Measurements from ENCODE around the gene HBS1L.

Gene HBS1L

GRCh38 chr6:135054569-135055498 lies at the start of gene HBS1L:
HBS1L (minus strand) TSS chr6:135054822; CDS start chr6:135054691, 131 bp downstream.
- DNase-seq: peak; percentile 98

DNA sequence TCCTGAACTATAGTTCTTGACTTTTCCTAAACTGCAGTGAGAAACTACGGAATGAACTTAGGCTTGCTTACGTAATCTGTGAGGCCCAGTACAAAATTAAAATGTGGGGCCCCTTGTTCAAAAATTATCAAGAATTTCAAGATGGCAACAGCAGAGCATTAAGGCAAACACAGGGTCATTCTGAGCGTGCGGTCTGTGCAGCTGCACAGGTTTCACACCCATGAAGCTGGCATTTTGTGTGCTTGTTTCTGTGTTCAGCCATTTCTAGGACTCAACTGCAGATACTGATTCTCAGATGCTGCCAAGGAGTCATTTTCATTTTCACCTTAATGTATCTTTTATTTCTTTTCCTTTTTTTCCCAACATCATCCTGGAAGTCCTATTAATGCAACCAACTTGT lies 49.6 kb upstream of the HBS1L start:
- no peak for DNase-seq

DNA sequence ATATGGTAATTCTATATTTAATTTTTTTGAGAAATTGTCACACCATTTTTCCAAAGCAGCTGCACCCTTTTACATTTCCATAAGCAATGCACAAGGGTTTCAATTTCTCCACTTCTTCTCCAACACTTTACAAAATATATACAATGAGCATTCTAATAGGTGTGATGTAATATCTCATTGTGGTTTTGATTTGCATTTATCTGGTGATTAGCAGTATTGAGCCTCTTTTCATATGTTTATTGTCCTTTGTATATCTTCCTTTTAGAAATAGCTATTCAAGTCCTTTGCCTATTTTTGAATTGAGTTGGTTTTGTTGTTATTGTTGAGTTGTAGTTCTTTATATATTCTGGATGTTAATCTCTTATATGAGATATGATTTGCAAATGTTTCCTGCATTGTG lies 47.6 kb upstream of the HBS1L start:
- no peak for DNase-seq

GRCh38 chr6:135097172-135097571 lies 42.5 kb upstream of the HBS1L start:
- no peak for DNase-seq

DNA sequence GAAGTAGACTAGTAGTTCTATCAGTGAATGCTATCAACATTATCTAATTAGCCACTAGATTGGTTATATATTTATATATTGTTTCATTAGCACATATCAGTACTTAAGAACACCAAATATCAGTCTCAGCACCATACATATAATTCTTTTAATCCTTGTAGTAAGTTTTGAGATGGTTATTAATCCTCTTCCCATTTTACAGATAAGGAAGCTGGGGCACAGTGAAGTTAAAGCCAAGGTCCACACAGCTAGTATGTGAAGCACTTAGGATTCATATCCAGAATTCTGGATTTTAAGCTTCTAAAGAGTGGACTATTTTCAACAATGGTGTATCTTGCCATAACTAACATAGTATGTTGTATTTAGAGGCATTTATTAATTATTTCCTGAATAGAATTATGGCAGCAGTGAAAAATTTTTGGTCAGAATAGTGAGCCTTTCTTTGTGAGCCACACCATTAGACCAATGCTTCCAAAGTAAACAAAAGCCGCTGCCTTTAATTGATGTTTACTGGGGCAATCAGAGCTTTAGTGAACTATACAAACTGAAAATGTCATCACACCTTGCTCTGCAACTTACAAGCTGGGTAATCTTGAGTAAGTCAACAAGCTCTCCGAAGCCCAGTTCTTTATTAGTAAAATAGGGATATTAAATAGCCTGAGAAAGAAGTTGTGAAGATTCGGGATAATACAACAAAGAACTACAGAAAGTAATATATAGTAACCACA lies 41.9 kb upstream of the HBS1L start:
- no peak for DNase-seq

DNA sequence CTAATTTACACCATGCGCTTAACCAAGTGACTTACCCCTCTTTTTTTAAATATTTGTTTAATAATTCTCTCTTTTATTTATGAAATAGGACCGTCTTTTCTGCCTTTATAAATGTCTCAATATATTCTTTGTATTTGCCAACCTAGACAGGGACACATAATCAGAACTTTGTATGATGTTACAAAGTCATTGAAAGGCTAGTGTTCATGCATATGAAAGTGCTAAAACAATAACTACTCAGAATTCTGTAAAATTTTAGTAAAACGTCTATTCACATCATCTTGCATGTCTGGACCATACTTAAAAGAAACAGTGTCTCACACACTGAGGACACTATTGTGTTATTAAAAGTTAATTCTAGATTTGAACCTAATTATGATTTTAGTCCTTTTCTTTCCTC lies 41.1 kb upstream of the HBS1L start:
- DNase-seq: no peak

- no peak for DNase-seq
Observed at GRCh38 chr6:135094403-135094821, 39.8 kb upstream of the HBS1L start.

DNA sequence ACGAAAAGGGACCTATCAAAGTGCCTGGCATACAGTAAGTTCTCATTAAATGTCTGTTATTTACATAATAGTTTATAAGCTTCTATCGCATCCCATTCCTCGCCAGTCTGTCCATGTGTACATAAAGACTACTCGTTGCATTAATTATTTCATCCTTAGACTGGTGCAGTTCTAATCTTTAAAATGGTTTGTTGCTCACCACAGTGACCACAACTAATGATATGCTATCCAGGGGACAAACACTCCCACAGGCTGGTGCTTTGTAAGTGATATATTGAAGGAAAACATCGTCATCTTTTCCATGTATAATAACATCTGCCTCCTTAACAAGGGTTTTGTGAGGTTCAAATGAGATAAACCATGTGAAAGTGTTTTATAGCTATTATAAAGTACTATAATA lies 39.0 kb upstream of the HBS1L start:
- no peak for DNase-seq

DNA sequence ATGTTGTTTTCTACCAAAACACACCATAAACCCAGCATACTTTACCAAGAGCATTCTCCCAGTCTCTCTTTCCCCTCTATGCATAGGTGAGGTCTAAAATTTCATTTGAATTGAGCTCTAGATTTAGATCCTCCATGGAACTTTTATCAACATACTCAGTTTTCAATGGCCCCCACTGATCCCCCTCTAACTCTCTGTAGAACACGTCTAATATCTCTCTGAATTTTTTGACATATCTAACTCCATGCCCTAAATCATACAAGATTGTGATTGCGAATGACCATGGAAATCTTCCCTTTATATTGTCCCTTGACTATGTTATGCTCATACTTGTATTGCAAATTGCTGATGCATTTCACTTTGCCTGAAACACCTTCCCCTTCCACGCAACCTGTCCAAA lies 38.1 kb upstream of the HBS1L start:
- DNase-seq: no peak

DNA sequence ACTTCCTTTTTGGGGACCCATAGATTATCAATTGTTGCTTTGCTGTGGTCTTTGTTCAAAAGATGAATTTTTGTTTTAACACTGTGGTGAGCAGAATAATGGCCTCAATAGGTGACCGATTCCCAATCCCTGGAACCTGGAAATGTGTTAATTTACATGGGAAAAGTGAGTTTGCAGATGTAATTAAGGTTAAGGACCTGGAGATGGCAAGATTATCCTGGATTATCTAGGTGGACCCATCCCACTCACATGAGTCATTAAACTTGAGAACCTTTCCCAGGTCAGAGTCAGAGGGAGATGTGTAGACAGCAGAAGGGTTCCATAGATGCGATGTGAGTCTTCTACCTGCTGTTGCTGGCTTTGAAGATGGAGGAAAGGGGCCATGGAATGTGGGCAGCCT lies 36.2 kb upstream of the HBS1L start:
- no peak for DNase-seq

DNA sequence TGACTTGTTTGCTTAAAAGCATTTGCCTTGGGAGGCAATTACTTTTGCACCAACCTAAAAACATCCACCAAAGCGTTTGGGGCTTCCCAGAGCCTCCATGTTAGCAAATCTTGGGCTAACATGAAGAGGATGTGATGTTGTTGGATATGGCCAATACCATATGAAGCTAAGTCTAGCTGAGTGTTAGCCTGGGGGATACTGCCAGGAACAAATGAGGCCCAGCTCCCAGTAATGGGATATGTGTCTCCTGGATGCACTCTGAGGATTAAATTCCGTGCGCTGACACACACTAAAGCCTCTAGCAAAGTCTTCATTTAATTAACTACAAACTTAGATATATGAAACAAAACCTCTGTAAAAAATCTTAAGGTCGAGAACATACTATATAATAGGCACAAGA lies 35.3 kb upstream of the HBS1L start:
- no peak for DNase-seq

- DNase-seq: no peak
Observed at GRCh38 chr6:135088818-135089809, 34.5 kb upstream of the HBS1L start.

DNA sequence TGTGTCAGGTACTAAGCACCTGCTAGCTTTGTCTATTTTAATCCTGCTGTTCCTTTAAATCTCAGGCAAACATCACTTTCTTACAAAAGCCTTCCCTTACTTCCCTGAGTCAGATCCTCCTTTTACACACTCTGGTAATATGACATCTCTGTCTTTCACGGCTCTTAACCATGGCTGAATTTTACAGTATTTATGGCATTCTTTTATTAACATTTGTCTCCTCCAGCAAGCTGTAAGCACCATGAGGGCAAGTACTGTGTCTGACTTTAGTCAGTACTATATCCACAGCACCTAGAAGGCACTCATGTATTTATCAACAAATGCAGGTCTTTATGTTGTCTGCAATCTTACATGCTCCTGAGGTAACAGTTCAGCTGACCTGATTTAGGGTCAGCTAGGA lies 33.7 kb upstream of the HBS1L start:
- DNase-seq: no peak

- DNase-seq: no peak
Observed at GRCh38 chr6:135087803-135088202, 33.2 kb upstream of the HBS1L start.

- DNase-seq: no peak
Observed at GRCh38 chr6:135087403-135087802, 32.8 kb upstream of the HBS1L start.

GRCh38 chr6:135086414-135086764 lies 31.8 kb upstream of the HBS1L start:
- no peak for DNase-seq

GRCh38 chr6:135085700-135086413 lies 31.2 kb upstream of the HBS1L start:
- no peak for DNase-seq

DNA sequence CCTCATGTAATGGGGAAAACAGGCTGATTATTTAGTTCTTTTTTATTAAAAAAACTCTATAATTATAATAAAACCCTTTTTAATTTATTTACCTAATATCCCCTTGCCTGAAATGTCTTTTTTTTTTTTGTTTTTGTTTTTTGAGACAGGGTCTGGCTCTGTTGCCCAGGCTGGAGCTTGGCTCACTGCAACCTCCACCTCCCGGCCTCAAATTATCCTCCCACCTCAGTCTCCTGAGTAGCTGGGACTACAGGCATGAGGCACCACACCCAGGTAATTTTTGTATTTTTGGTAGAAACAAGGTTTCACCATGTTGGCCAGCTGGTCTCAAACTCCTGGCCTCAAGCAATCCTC lies 30.3 kb upstream of the HBS1L start:
- DNase-seq: no peak

DNA sequence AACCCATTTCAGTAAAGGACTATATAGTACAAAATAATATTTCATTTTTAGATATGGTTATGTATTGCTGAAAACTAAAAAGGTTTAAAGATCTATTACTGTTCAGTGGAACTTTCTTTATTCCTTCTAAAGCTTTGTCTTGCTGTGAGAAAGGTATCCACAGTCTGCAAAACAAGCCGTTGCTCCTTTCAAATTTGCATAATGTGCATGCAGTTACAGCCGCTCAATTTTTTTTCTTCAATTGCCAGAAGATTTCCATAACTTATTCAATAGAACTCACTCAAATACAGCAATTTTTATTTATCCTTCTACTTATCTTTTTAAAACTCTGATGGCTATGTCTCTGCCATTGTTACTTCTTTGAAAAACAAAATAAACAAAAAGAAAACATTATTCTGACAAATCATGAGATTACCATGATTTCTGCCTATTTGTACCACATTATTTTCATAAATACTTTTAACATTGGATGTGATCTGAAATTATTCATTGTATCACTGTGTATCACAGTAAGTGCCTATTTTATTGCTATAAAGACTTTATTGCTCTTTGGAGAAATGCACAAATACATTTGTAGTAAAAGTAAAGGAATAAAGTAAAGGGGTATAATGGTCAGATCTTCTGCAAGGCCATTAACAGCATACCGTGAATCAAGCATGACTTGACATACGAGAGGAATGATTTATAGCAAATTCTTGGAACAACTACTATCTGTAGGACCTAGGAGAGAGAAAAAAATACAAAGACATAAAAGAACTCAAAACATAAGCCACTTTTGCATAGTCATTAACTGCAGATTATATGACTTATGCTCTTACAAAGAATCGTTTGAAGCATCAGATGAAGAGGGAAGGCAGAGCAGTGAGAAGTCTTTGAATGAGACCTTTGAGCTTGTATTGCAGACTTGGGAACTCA lies 29.6 kb upstream of the HBS1L start:
- no peak for DNase-seq

GRCh38 chr6:135081966-135082365 lies 27.3 kb upstream of the HBS1L start:
- no peak for DNase-seq

- DNase-seq: no peak
Observed at GRCh38 chr6:135075018-135075417, 20.4 kb upstream of the HBS1L start.
